ENCODE measurements around the gene KYAT1.
"Not testable (repeated sequence)": the region's sequence is repeated elsewhere in the genome, so short reads cannot be mapped to it uniquely, and the experiment has no call there.

The KYAT1 gene

GRCh38 chr9:128887914-128888350, 6.2 kb upstream of the KYAT1 start:
- DNase-seq (ENCODE audit: low read depth in 1 of 2, low spot score in 1 of 2): no peak
- no peak for TF ChIP-seq JUND (IDR thresholded peaks at IDR 0.05; ENCODE audit: low read depth)
- in situ Hi-C loops (cut with HindIII; ENCODE audit: low pct_unique_long_range_greater_than_20kb, low sequenced_read_pairs): no loop called here

GRCh38 chr9:128887049-128887448, 5.3 kb upstream of the KYAT1 start:
- no peak for DNase-seq (ENCODE audit: low read depth in 1 of 2, low spot score in 1 of 2)
- no peak for TF ChIP-seq JUND (IDR thresholded peaks at IDR 0.05; ENCODE audit: low read depth)
- in situ Hi-C loops (cut with HindIII; ENCODE audit: low pct_unique_long_range_greater_than_20kb, low sequenced_read_pairs): no loop called here

GRCh38 chr9:128886211-128886891, 4.6 kb upstream of the KYAT1 start:
- in situ Hi-C loops (cut with HindIII; ENCODE audit: low pct_unique_long_range_greater_than_20kb, low sequenced_read_pairs): no loop called here
- TF ChIP-seq JUND (IDR thresholded peaks at IDR 0.05; ENCODE audit: low read depth): no peak
- DNase-seq (ENCODE audit: low read depth in 1 of 2, low spot score in 1 of 2): no peak

GRCh38 chr9:128885798-128886197, 4.0 kb upstream of the KYAT1 start:
- TF ChIP-seq JUND (IDR thresholded peaks at IDR 0.05; ENCODE audit: low read depth): no peak
- DNase-seq (ENCODE audit: low read depth in 1 of 2, low spot score in 1 of 2): no peak
- in situ Hi-C loops (cut with HindIII; ENCODE audit: low pct_unique_long_range_greater_than_20kb, low sequenced_read_pairs): no loop called here

- TF ChIP-seq JUND (IDR thresholded peaks at IDR 0.05; ENCODE audit: low read depth): no peak
- no peak for DNase-seq (ENCODE audit: low read depth in 1 of 2, low spot score in 1 of 2)
- in situ Hi-C loops (cut with HindIII; ENCODE audit: low pct_unique_long_range_greater_than_20kb, low sequenced_read_pairs): no loop called here
These were observed 3.6 kb upstream of the KYAT1 start for GRCh38 chr9:128885376-128885775.

GRCh38 chr9:128884164-128884563, 2.4 kb upstream of the KYAT1 start:
- in situ Hi-C loops (cut with HindIII; ENCODE audit: low pct_unique_long_range_greater_than_20kb, low sequenced_read_pairs): no loop called here
- DNase-seq (ENCODE audit: low read depth in 1 of 2, low spot score in 1 of 2): no peak
- no peak for TF ChIP-seq JUND (IDR thresholded peaks at IDR 0.05; ENCODE audit: low read depth)

GRCh38 chr9:128882677-128883603, 1.2 kb upstream of the KYAT1 start:
- TF ChIP-seq JUND (IDR thresholded peaks at IDR 0.05; ENCODE audit: low read depth): no peak
- no peak for DNase-seq (ENCODE audit: low read depth in 1 of 2, low spot score in 1 of 2)
- in situ Hi-C loops (cut with HindIII; ENCODE audit: low pct_unique_long_range_greater_than_20kb, low sequenced_read_pairs): no loop called here

- DNase-seq (ENCODE audit: low read depth in 1 of 2, low spot score in 1 of 2): no peak
- in situ Hi-C loops (cut with HindIII; ENCODE audit: low pct_unique_long_range_greater_than_20kb, low sequenced_read_pairs): no loop called here
These were observed 3.9 kb downstream of the KYAT1 start for GRCh38 chr9:128877852-128878251.

GRCh38 chr9:128870941-128871265, 10.8 kb downstream of the KYAT1 start:
- DNase-seq (ENCODE audit: low read depth in 1 of 2, low spot score in 1 of 2); in situ Hi-C loops (cut with HindIII; ENCODE audit: low pct_unique_long_range_greater_than_20kb, low sequenced_read_pairs): not testable (repeated sequence)

More at GRCh38 chr9:128877852-128878251, 3.9 kb downstream of the KYAT1 start:
- TF ChIP-seq JUND (IDR thresholded peaks at IDR 0.05; ENCODE audit: low read depth): no peak

- DNase-seq (ENCODE audit: low read depth in 1 of 2, low spot score in 1 of 2): no peak
- in situ Hi-C loops (cut with HindIII; ENCODE audit: low pct_unique_long_range_greater_than_20kb, low sequenced_read_pairs): no loop called here
- no peak for TF ChIP-seq JUND (IDR thresholded peaks at IDR 0.05; ENCODE audit: low read depth)
These were observed 11.4 kb downstream of the KYAT1 start for GRCh38 chr9:128870128-128870940.

GRCh38 chr9:128863647-128864046, 18.1 kb downstream of the KYAT1 start:
- in situ Hi-C loops (cut with HindIII; ENCODE audit: low pct_unique_long_range_greater_than_20kb, low sequenced_read_pairs): no loop called here
- peak in 1 of 2 experiments; percentile 80 for DNase-seq (ENCODE audit: low read depth in 1 of 2, low spot score in 1 of 2)
- no peak for TF ChIP-seq JUND (IDR thresholded peaks at IDR 0.05; ENCODE audit: low read depth)

- in situ Hi-C loops (cut with HindIII; ENCODE audit: low pct_unique_long_range_greater_than_20kb, low sequenced_read_pairs): no loop called here
- TF ChIP-seq JUND (IDR thresholded peaks at IDR 0.05; ENCODE audit: low read depth): no peak
These were observed 19.3 kb downstream of the KYAT1 start for GRCh38 chr9:128862401-128862851.

More at GRCh38 chr9:128862401-128862851, 19.3 kb downstream of the KYAT1 start:
- no peak for DNase-seq (ENCODE audit: low read depth in 1 of 2, low spot score in 1 of 2)
